ENCODE data around the gene CARMIL3. TPM values are rescaled to one million over a fixed set of nuclear protein-coding genes. Genes with fewer than 3 reads are reported as not detected.

Gene CARMIL3
- total RNA-seq, 2 donors from 2014 or later: 0.59 to 3.9 TPM

- DNase-seq (ENCODE audit: low spot score): peak; percentile 89
- under 1% methylated on average over 67 of the region's 68 CpGs for WGBS
- intact Hi-C loops (cut with DNase I): loop anchor here (2.0 to 5.0 kb wide), 3 partner anchors 21 to 1592 kb away; partner anchors contain the start of genes DCAF11 and NRL
Observed at GRCh38 chr14:24093901-24094840, 42.4 kb downstream of the CARMIL3 start, which contains the start of gene PCK2. Gene PCK2, plus strand, starts transcription at chr14:24094311. Its CDS starts 95 bp downstream, at chr14:24094406.

GRCh38 chr14:24094841-24095270, 43.0 kb downstream of the CARMIL3 start:
- Histone ChIP-seq H3K27me3 (replicated peaks; ENCODE audit: insufficient read depth) (no peaks in the 10 kb centered on the region), H3K36me3 (no peaks in the 10 kb centered on the region), H3K4me3 (peak overlapping the region; percentile 66 to 93), H3K9me3 (no peaks in the 10 kb centered on the region), H3K4me1 (replicated peaks) (no peaks in the 10 kb centered on the region), H3K27ac (peak overlapping the region; percentile 93 to 98)
- DNase-seq (ENCODE audit: low spot score): no peak
- TF ChIP-seq POLR2A (IDR thresholded peaks at IDR 0.05): no peak
- intact Hi-C loops (cut with DNase I): loop anchor here (2.0 to 5.0 kb wide), 3 partner anchors 20 to 1593 kb away; partner anchors contain the start of genes DCAF11 and NRL
- 14% methylated on average over 14 of the region's 14 CpGs for WGBS

More at GRCh38 chr14:24093901-24094840, 42.4 kb downstream of the CARMIL3 start, which contains the start of gene PCK2:
- H3K4me3 ChIP-seq: peak within 1 kb of the TSS; percentile 66 to 93
- no peaks in the 10 kb centered on the region for H3K9me3 ChIP-seq
- TF ChIP-seq CTCF (IDR thresholded peaks at IDR 0.05) (peak in 2 of 4 experiments; percentile 23 to 35), POLR2AphosphoS5 (IDR thresholded peaks at IDR 0.05) (peak; percentile 54), POLR2A (IDR thresholded peaks at IDR 0.05) (no peak)
- no peaks in the 10 kb centered on the region for H3K27me3 ChIP-seq (replicated peaks; ENCODE audit: insufficient read depth)
- peak within 1 kb of the TSS; percentile 93 to 98 for H3K27ac ChIP-seq
- H3K4me1 ChIP-seq (replicated peaks): no peaks in the 10 kb centered on the region
- H3K36me3 ChIP-seq: no peaks in the 10 kb centered on the region

- Histone ChIP-seq H3K36me3 (no peaks in the 10 kb centered on the region), H3K27me3 (replicated peaks; ENCODE audit: insufficient read depth) (no peaks in the 10 kb centered on the region), H3K9me3 (no peaks in the 10 kb centered on the region), H3K4me1 (replicated peaks) (no peaks in the 10 kb centered on the region), H3K4me3 (peak overlapping the region; percentile 66 to 93), H3K27ac (peak overlapping the region; percentile 93 to 98)
- intact Hi-C loops (cut with DNase I): loop anchor here (2.0 kb wide), 1 partner anchor 19 kb away; the partner anchor contains the start of genes DCAF11 and NRL
- TF ChIP-seq CTCF (IDR thresholded peaks at IDR 0.05): no peak
- no peak for TF ChIP-seq POLR2AphosphoS5 (IDR thresholded peaks at IDR 0.05)
- TF ChIP-seq POLR2A (IDR thresholded peaks at IDR 0.05): no peak
- 51% methylated on average over 12 of the region's 12 CpGs for WGBS
- DNase-seq (ENCODE audit: low spot score): no peak
Observed at GRCh38 chr14:24095271-24096068, 43.7 kb downstream of the CARMIL3 start.

DNA sequence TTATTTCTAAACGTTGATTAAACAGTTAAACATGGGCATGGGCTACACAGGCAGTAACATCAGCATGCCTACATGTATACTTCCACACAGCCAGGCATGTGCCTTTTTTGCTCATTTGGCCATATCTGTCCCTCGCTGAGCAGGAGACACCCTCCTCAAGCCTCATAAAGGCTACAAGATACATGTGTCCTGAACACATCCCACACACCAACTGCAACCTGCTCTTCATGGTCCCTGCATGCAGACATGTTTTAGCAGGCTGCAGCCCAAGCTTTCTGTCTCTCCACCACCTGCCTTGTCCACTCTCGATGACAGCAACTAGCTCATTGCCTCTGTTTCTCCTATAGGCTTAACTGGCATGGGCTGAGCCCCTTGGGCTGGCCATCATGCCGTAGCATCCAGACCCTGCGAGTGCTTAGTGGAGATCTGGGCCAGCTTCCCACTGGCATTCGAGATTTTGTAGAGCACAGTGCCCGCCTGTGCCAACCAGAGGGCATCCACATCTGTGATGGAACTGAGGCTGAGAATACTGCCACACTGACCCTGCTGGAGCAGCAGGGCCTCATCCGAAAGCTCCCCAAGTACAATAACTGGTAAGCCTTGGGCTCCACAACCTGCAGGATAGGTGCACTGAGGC, 44.9 kb downstream of the CARMIL3 start:
- TF ChIP-seq POLR2A (IDR thresholded peaks at IDR 0.05) (no peak), CTCF (IDR thresholded peaks at IDR 0.05) (no peak), POLR2AphosphoS5 (IDR thresholded peaks at IDR 0.05) (no peak)
- Histone ChIP-seq H3K36me3 (no peaks in the 10 kb centered on the region), H3K9me3 (no peaks in the 10 kb centered on the region), H3K4me1 (replicated peaks) (no peaks in the 10 kb centered on the region), H3K27me3 (replicated peaks; ENCODE audit: insufficient read depth) (no peaks in the 10 kb centered on the region), H3K27ac (no peak overlapping the region), H3K4me3 (no peak overlapping the region)
- WGBS: 95% methylated on average over 8 of the region's 8 CpGs
- DNase-seq (ENCODE audit: low spot score): no peak
- intact Hi-C loops (cut with DNase I): no loop called here

Measured in prostate gland (tissue), 2 donors.